GM23338 (cell line): Measurements from ENCODE around the gene BCOR. TPM values are rescaled to one million over a fixed set of nuclear protein-coding genes. Genes with fewer than 3 reads are reported as not detected.

Source experiments
- ATAC-seq: fragments of 200-7000 bp; cut with Tn5 transposase; 3 replicates; pipeline ENCODE4 v1.9.1; 2020
- DNase-seq: peaks from one replicate; pipeline ENCODE4 v3.0.0-alpha.2; 2015; ENCODE audit warnings: low spot score
- H2AFZ ChIP-seq: fragments of 200-600 bp; sonication (generic); 2 replicates; pipeline ENCODE4 v1.8.0; 2016; ENCODE audit warnings: antibody characterized with exemption, mild to moderate bottlenecking, moderate library complexity
- H3F3A ChIP-seq: fragments of 200-600 bp; sonication (generic); replicated peaks from 2 replicates; pipeline ENCODE4 v1.8.0; 2017; ENCODE audit warnings: antibody characterized with exemption, mixed run types, low read depth
- H3K27ac ChIP-seq: fragments of 200-600 bp; sonication (generic); 2 replicates; pipeline ENCODE4 v1.6.1; 2016; ENCODE audit warnings: low read depth
- H3K27me3 ChIP-seq: fragments of 200-600 bp; sonication (generic); 2 replicates; pipeline ENCODE4 v1.8.0; 2016; ENCODE audit warnings: mild to moderate bottlenecking, mixed run types, moderate library complexity; ENCODE audit not compliant: insufficient read depth
- H3K36me3 ChIP-seq: fragments of 200-600 bp; sonication (generic); 2 replicates; pipeline ENCODE4 v1.8.0; 2016; ENCODE audit warnings: mild to moderate bottlenecking; ENCODE audit not compliant: insufficient read depth
- H3K4me1 ChIP-seq: fragments of 200-600 bp; sonication (generic); 2 replicates; pipeline ENCODE4 v1.8.0; 2016; ENCODE audit warnings: mild to moderate bottlenecking, moderate library complexity; ENCODE audit not compliant: insufficient read depth
- H3K4me2 ChIP-seq: fragments of 200-600 bp; sonication (generic); 2 replicates; pipeline ENCODE4 v1.7.1; 2017; ENCODE audit warnings: mixed run types
- H3K4me3 ChIP-seq: fragments of 200-600 bp; sonication (generic); 2 replicates; pipeline ENCODE4 v1.6.1; 2016; ENCODE audit warnings: mixed run types
- H3K79me2 ChIP-seq: fragments of 200-600 bp; sonication (generic); replicated peaks from 2 replicates; pipeline ENCODE4 v1.8.0; 2017; ENCODE audit warnings: mild to moderate bottlenecking; ENCODE audit not compliant: insufficient read depth
- H3K9me2 ChIP-seq: fragments of 200-600 bp; sonication (generic); 2 replicates; pipeline ENCODE4 v1.8.0; 2017; ENCODE audit not compliant: insufficient read depth
- H4K20me1 ChIP-seq: fragments of 200-600 bp; sonication (generic); replicated peaks from 2 replicates; pipeline ENCODE4 v1.8.0; 2017; ENCODE audit warnings: mild to moderate bottlenecking; ENCODE audit not compliant: insufficient read depth
- H3K27ac Mint-ChIP-seq: 2 replicates; pipeline ENCODE4 v1.8.0; 2020; ENCODE audit warnings: inconsistent platforms, mild to moderate bottlenecking, moderate library complexity, mixed read lengths
- H3K27me3 Mint-ChIP-seq: 3 replicates; pipeline ENCODE4 v1.8.0; 2022; ENCODE audit warnings: low read depth, mild to moderate bottlenecking, moderate library complexity, mixed read lengths, inconsistent platforms; ENCODE audit not compliant: insufficient read depth, poor library complexity
- H3K36me3 Mint-ChIP-seq: 3 replicates; pipeline ENCODE4 v1.8.0; 2021; ENCODE audit warnings: low read depth, mild to moderate bottlenecking, inconsistent platforms, moderate library complexity, mixed read lengths
- H3K4me1 Mint-ChIP-seq: 3 replicates; pipeline ENCODE4 v1.8.0; 2020; ENCODE audit warnings: mild to moderate bottlenecking, inconsistent platforms, mixed read lengths
- H3K4me3 Mint-ChIP-seq: 3 replicates; pipeline ENCODE4 v1.8.0; 2021; ENCODE audit warnings: moderate library complexity, mild to moderate bottlenecking, inconsistent platforms, mixed read lengths
- H3K9me3 Mint-ChIP-seq: 3 replicates; pipeline ENCODE4 v1.8.0; 2020; ENCODE audit warnings: moderate library complexity, mild to moderate bottlenecking, inconsistent platforms, mixed read lengths
- CREB1 ChIP-seq: fragments of 250-450 bp; sonication (Bioruptor Pico); IDR thresholded peaks from 2 replicates; pipeline ENCODE4 v1.5.0; 2020; ENCODE audit warnings: low read depth, mild to moderate bottlenecking, moderate library complexity
- CTCF ChIP-seq, 2 experiments: fragments of 200-600 bp in 1 of 2; sonication (generic) in 1 of 2; conservative IDR thresholded peaks; 2 replicates each; pipeline versions ENCODE4 v1.5.1 to v1.6.1; 2016 to 2017; ENCODE audit warnings: antibody characterized with exemption in 2 of 2, low read depth in 2 of 2, mild to moderate bottlenecking in 2 of 2, moderate library complexity in 1 of 2
- NANOG ChIP-seq: IDR thresholded peaks from 2 replicates; pipeline ENCODE4 v1.6.1; 2016; ENCODE audit warnings: antibody characterized with exemption, borderline replicate concordance
- POLR2AphosphoS5 ChIP-seq: IDR thresholded peaks from 2 replicates; pipeline ENCODE4 v1.6.1; 2016; ENCODE audit warnings: antibody characterized with exemption, low read depth
- STAT1 ChIP-seq: IDR thresholded peaks from one replicate; pipeline ENCODE4 v1.6.1; 2016; ENCODE audit warnings: antibody characterized with exemption; ENCODE audit not compliant: unreplicated experiment
- ZNF331 ChIP-seq: fragments of 250-450 bp; sonication (Bioruptor Pico); IDR thresholded peaks from 2 replicates; pipeline ENCODE4 v1.5.0; 2020; ENCODE audit warnings: low read depth, mild to moderate bottlenecking, moderate library complexity
- polyA plus RNA-seq: library from polyadenylated mRNA; unstranded; fragments of >200 nt; fragmentation: Nextera tagmentation; extraction: Ambion mirVana; gene quantifications from 2 replicates; pipeline ENCODE4 v1.2.1, GENCODE V29; 2016
- total RNA-seq: library from RNA; depleted of rRNA; stranded (reverse); fragments of >200 nt; shearing (Covaris generic); gene quantifications from 2 replicates; pipeline ENCODE4 v1.2.3, GENCODE V29; 2014

Gene BCOR
- total and polyA plus RNA-seq, 2 experiments from 2014 or later: 25.5 to 60.8 TPM

DNA sequence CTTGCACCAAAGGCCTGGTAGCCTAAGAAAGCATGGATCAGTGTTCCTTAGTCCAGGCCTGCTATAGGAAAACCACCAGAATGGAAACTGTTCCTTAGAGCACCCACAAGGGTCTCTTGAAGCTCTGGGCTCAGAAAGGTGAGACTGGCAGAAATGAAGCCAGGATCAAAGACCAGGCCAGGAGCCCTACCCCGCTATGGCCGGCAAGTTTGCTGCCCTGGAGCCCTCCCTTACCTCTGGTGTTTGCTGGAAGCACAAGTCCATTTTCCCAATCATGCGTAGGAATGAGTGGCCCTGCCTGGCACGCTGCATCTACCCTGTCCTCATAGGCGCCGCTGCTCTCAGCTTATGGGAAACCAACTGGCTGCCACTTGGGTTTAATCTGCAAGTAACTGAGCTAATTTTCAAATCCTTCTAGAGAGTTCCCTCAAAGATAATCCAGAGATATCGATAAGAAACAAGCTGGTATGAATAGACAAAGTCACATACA is 37.4 kb downstream of the BCOR start (continued):
- TF ChIP-seq CTCF (conservative IDR thresholded peaks at IDR 0.05; ENCODE audit: low read depth in 2 of 2) (no peak), NANOG (no peak)

GRCh38 chrX:40058719-40059118 is 39.0 kb downstream of the BCOR start:
- no peak for ATAC-seq
- H3K4me3 Mint-ChIP-seq: no peak overlapping the region
- Histone ChIP-seq H2AFZ (no peak overlapping the region), H3K9me2 (no peaks in the 10 kb centered on the region), H3F3A (no peaks in the 10 kb centered on the region), H3K27me3 (no peaks in the 10 kb centered on the region), H3K4me3 (no peak overlapping the region), H3K4me1 (no peaks in the 10 kb centered on the region; the same call in 1 of the 2 replicates), H3K36me3 (peaks cover 22% of the 10 kb centered on the region; the same call in 1 of the 2 replicates), H3K27ac (no peak overlapping the region), H3K4me2 (no peak overlapping the region), H4K20me1 (peaks cover 5% of the 10 kb centered on the region; the same call in 1 of the 2 replicates), H3K79me2 (no peaks in the 10 kb centered on the region)
- no peak for DNase-seq
- no peak for TF ChIP-seq STAT1
- no peak for TF ChIP-seq ZNF331 (CRISPR knock-in tag)
- TF ChIP-seq NANOG: no peak
- TF ChIP-seq POLR2AphosphoS5: no peak
- TF ChIP-seq CREB1 (CRISPR knock-in tag): no peak
- H3K36me3 Mint-ChIP-seq: peaks cover 97% of the 10 kb centered on the region
- peaks cover 5% of the 10 kb centered on the region; the same call in 2 of the 3 replicates for H3K9me3 Mint-ChIP-seq
- peaks cover 4% of the 10 kb centered on the region for H3K27me3 Mint-ChIP-seq
- H3K27ac Mint-ChIP-seq: no peak overlapping the region
- H3K4me1 Mint-ChIP-seq: peaks cover 19% of the 10 kb centered on the region

- Histone ChIP-seq H3K27me3 (no peaks in the 10 kb centered on the region), H3K9me2 (no peaks in the 10 kb centered on the region), H3F3A (no peaks in the 10 kb centered on the region), H3K4me3 (no peak overlapping the region), H3K4me2 (no peak overlapping the region), H3K27ac (no peak overlapping the region), H3K4me1 (no peaks in the 10 kb centered on the region), H2AFZ (no peak overlapping the region), H4K20me1 (peaks cover 5% of the 10 kb centered on the region; the same call in 1 of the 2 replicates), H3K36me3 (peaks cover 31% of the 10 kb centered on the region; the same call in 1 of the 2 replicates), H3K79me2 (no peaks in the 10 kb centered on the region)
- Mint-ChIP-seq H3K4me3 (no peak overlapping the region), H3K27me3 (peaks cover 3% of the 10 kb centered on the region), H3K27ac (no peak overlapping the region), H3K9me3 (peaks cover 16% of the 10 kb centered on the region; the same call in 2 of the 3 replicates), H3K36me3 (peaks cover 97% of the 10 kb centered on the region), H3K4me1 (peaks cover 12% of the 10 kb centered on the region; the same call in 2 of the 3 replicates)
- peak; percentile 26; the same call in 2 of the 3 replicates for ATAC-seq
- TF ChIP-seq CTCF (conservative IDR thresholded peaks at IDR 0.05; ENCODE audit: low read depth in 2 of 2) (peak; percentile 38 to 49), STAT1 (no peak)
- no peak for DNase-seq
Measured at GRCh38 chrX:40057405-40057804, 40.4 kb downstream of the BCOR start.
